ENCODE measurements around the gene PRAC2.

DNA sequence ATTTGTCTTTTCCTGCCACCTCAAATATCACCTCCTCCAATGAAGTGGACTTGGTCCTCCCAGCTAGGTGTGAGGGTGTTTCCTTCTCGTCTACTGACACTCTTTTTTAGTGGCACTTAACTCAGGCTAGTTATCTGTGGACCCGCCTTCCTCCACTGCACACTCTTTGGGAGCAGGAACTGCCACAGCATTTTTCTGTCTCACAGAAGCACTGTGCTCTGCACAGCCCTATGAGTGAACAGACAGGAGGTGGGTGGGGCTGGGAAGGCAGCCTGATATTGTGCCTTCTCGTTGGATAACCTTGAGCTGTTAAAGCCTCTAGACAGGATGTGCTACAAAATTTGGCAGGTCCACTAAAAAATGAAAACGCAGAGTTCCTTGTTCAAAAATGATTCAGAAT, 37.4 kb downstream of the PRAC2 start:
- TF ChIP-seq, protein P1, sequence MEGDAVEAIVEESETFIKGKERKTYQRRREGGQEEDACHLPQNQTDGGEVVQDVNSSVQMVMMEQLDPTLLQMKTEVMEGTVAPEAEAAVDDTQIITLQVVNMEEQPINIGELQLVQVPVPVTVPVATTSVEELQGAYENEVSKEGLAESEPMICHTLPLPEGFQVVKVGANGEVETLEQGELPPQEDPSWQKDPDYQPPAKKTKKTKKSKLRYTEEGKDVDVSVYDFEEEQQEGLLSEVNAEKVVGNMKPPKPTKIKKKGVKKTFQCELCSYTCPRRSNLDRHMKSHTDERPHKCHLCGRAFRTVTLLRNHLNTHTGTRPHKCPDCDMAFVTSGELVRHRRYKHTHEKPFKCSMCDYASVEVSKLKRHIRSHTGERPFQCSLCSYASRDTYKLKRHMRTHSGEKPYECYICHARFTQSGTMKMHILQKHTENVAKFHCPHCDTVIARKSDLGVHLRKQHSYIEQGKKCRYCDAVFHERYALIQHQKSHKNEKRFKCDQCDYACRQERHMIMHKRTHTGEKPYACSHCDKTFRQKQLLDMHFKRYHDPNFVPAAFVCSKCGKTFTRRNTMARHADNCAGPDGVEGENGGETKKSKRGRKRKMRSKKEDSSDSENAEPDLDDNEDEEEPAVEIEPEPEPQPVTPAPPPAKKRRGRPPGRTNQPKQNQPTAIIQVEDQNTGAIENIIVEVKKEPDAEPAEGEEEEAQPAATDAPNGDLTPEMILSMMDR (IDR thresholded peaks at IDR 0.05; ENCODE audit: low read depth, low read length) = no peak
- no peak for TF ChIP-seq POLR2A (IDR thresholded peaks at IDR 0.05; ENCODE audit: extremely low read depth, insufficient read length)
- TF ChIP-seq, protein P2, sequence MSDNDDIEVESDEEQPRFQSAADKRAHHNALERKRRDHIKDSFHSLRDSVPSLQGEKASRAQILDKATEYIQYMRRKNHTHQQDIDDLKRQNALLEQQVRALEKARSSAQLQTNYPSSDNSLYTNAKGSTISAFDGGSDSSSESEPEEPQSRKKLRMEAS (IDR thresholded peaks at IDR 0.05; ENCODE audit: low read depth, low read length) = no peak
